Kidney (tissue), 14 donors: ENCODE data around the gene CEP104. TPM values are rescaled to one million over a fixed set of nuclear protein-coding genes. Genes with fewer than 3 reads are reported as not detected.
A peak's percentile ranks its signal among the peaks of the same experiment; 100 is the strongest.

Source experiments
- DNase-seq, 5 donors: peaks; one replicate each; pipeline ENCODE4 v3.0.0-alpha.2; 2013 to 2020
- FAIRE-seq: peaks from 2 replicates; lab custom pipeline; 2012; peaks lifted over from hg19 to GRCh38; lab: Jason Lieb, UNC
- H3K27ac ChIP-seq, 2 donors: one replicate each; pipeline ENCODE4 v1.7.0; 2013; ENCODE audit warnings: low read depth in 2 of 2, low read length in 2 of 2, inconsistent platforms in 1 of 2
- H3K27me3 ChIP-seq: one replicate; pipeline ENCODE4 v1.7.1; 2013; ENCODE audit warnings: low read length, inconsistent platforms; ENCODE audit not compliant: control insufficient read depth, insufficient read depth
- H3K36me3 ChIP-seq, 3 donors: one replicate each; pipeline versions ENCODE4 v1.7.0 to v1.7.1; 2013; ENCODE audit warnings: low read length in 3 of 3, control low read depth in 1 of 3, inconsistent platforms in 1 of 3; ENCODE audit not compliant: insufficient read depth in 3 of 3, control insufficient read depth in 2 of 3
- H3K4me1 ChIP-seq, 3 donors: one replicate each; pipeline versions ENCODE4 v1.7.0 to v1.7.1; 2013; ENCODE audit warnings: low read length in 3 of 3, inconsistent platforms in 1 of 3, low read depth in 1 of 3; ENCODE audit not compliant: control insufficient read depth in 2 of 3, insufficient read depth in 2 of 3
- H3K4me3 ChIP-seq, 3 donors: one replicate each; pipeline versions ENCODE4 v1.7.0 to v1.8.1; 2013; ENCODE audit warnings: low read length in 3 of 3, control low read depth in 1 of 3, inconsistent platforms in 1 of 3
- H3K9ac ChIP-seq, 3 donors: one replicate each; pipeline versions ENCODE4 v1.7.0 to v1.7.1; 2013; ENCODE audit warnings: low read length in 3 of 3, control low read depth in 1 of 3, inconsistent platforms in 1 of 3
- H3K9me3 ChIP-seq, 3 donors: one replicate each; pipeline versions ENCODE4 v1.7.0 to v1.7.1; 2013; ENCODE audit warnings: low read length in 3 of 3, control low read depth in 1 of 3, inconsistent platforms in 1 of 3; ENCODE audit not compliant: control insufficient read depth in 2 of 3, insufficient read depth in 1 of 3
- intact Hi-C: fragments of 100-400 bp; cut with DNase I; formaldehyde crosslinking; loops from one replicate; pipeline ENCODE4 v1.11.1; 2022
- polyA plus RNA-seq: library from polyadenylated mRNA; stranded (reverse); fragments of 350-450 nt; fragmentation: Illumina TruSeq; extraction: RNeasy Lipid Tissue Mini Kit (QIAGEN cat#74804); gene quantifications from one replicate; pipeline ENCODE4 v1.2.3, GENCODE V29; 2014; ENCODE audit warnings: low read depth, low replicate concordance; ENCODE audit not compliant: insufficient read depth
- total RNA-seq: library from RNA; stranded (reverse); fragmentation: NEBNext Ultra II Directional; extraction: Animal tissue kit (Norgen Biotek cat#: 25700); gene quantifications from one replicate; pipeline ENCODE4 v1.2.1, GENCODE V29; 2021
- TF ChIP-seq, protein P1 (sequence below): IDR thresholded peaks from 3 replicates; pipeline ENCODE4 v1.5.1; 2012; ENCODE audit warnings: mild to moderate bottlenecking, moderate library complexity, borderline replicate concordance; ENCODE audit not compliant: insufficient read depth; ENCODE audit errors: extremely low read depth
- donor health status: control.
- donor health status: control.
- donor health status: control.
- donor health status: control.
- donor health status: control.
- donor health status: DM: yes; HTN: yes; CAD: no.
- donor health status: Normal renal cell carcinoma (clear cell type).

The CEP104 gene
- total and polyA plus RNA-seq, 2 donors from 2014 or later: 11.1 to 51.2 TPM

DNA sequence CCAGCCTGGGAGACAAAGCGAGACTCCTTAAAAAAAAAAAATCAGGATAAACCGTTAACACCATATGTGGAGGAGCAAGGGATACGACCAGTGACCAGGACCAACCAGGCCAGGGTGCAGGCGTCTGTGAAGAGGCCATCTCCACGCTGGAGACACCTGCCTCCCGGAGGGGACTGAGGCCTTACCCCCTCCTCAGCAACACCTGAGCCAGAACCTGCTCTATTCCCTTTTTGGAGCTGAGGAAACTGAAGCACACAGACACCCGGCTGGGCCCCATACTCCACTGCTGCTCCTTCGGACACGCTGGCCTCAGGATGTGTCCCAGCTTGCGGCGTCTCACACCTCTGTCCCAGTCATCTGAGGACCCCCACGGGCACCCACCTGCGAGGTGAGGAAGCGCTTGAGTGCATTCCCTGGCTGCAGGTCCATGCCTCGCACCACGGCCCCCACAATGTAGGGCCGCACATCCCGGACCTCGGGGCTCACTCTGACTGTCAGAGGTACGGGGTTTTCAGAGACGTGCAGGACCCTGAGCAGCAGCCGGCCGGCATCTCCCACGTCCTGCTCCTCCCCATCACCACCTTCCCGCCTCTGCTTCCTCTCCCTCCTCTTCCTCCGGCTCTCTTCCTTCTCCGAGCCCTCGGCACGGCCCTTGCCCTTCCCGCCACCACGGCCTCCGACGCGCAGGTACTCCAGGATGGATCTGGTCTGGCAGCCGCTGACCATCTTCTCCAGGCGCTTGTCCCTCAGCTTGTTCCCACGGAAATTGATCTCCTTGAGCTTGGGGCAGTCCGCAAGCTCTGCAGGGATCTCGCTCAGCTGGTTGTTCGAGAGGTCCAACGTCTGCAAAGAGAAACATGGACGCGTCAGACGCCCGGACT is 70.3 kb downstream of the CEP104 start:
- FAIRE-seq: no peak

DNA sequence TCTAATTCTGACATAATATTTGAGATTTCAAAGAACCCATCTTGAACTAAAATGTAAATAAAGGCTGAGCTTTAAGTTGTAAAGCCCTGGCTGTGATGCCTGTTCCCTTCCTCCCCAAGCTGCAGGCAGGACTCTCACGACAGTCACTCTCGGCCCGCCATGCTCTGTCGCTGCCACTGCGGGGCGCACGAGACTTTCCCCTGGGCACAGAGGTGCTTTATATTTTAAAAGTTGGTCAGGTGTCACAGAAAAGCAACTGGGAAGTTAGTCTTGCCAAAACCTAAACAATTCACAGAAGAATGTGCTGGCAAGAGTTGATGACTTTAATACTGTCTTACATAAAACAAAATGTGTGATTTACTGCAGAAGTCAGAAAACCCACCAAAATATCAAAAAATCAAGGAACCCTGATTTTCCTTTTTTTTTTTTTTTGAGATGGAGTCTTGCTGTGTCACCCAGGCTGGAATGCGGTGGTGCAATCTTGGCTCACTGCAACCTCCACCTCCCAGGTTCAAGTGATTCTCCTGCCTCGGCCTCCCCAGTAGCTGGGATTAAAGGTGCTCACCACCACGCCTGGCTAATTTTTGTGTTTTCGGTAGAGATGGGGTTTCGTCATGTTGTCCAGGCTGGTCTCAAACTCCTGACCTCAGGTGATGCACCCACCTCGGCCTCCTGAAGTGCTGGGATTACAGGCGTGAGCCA is 71.4 kb downstream of the CEP104 start:
- no peaks in the 10 kb centered on the region for H3K9me3 ChIP-seq
- FAIRE-seq (no peak), DNase-seq (no peak)
- no peaks in the 10 kb centered on the region for H3K27me3 ChIP-seq
- intact Hi-C loops: no loop called here
- TF ChIP-seq, protein P1, sequence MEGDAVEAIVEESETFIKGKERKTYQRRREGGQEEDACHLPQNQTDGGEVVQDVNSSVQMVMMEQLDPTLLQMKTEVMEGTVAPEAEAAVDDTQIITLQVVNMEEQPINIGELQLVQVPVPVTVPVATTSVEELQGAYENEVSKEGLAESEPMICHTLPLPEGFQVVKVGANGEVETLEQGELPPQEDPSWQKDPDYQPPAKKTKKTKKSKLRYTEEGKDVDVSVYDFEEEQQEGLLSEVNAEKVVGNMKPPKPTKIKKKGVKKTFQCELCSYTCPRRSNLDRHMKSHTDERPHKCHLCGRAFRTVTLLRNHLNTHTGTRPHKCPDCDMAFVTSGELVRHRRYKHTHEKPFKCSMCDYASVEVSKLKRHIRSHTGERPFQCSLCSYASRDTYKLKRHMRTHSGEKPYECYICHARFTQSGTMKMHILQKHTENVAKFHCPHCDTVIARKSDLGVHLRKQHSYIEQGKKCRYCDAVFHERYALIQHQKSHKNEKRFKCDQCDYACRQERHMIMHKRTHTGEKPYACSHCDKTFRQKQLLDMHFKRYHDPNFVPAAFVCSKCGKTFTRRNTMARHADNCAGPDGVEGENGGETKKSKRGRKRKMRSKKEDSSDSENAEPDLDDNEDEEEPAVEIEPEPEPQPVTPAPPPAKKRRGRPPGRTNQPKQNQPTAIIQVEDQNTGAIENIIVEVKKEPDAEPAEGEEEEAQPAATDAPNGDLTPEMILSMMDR: peak; percentile 18
- peaks cover 2 to 32% (median 22%) of the 10 kb centered on the region in 3 donors for H3K36me3 ChIP-seq
- H3K4me1 ChIP-seq: peaks cover 0 to 2% (median 0%) of the 10 kb centered on the region in 3 donors
- H3K4me3 ChIP-seq: no peak overlapping the region
- no peak overlapping the region for H3K9ac ChIP-seq
- no peak overlapping the region for H3K27ac ChIP-seq

More for the DNA sequence above, 70.3 kb downstream of the CEP104 start:
- DNase-seq: no peak
- peaks cover 2 to 23% (median 16%) of the 10 kb centered on the region in 3 donors for H3K36me3 ChIP-seq
- no peak overlapping the region for H3K9ac ChIP-seq
- H3K9me3 ChIP-seq: no peaks in the 10 kb centered on the region
- intact Hi-C loops: no loop called here
- H3K27me3 ChIP-seq: no peaks in the 10 kb centered on the region
- TF ChIP-seq, protein P1: no peak
- peaks cover 0 to 2% (median 0%) of the 10 kb centered on the region in 3 donors for H3K4me1 ChIP-seq
- no peak overlapping the region for H3K4me3 ChIP-seq
- no peak overlapping the region for H3K27ac ChIP-seq

DNA sequence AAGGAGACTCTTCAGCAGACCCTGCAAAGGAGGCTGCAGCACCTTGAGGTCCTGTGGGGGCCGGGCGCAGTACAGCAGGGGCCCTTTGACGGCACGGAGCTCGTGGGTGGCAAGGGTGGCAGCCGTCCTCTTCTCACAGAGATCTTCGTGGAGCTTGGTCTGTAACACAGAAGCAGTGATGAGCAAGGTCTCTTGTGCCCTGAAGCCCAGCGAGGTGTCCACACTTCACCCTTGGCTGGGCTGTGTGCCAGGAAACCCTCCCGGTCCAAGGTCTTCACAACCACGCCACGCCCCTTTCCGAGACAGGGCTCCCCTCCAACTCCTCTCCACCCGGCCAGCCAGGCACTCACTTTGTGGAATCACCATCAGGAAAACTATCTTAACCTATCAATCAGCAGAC is 72.0 kb downstream of the CEP104 start:
- peaks cover 5 to 37% (median 26%) of the 10 kb centered on the region in 3 donors for H3K36me3 ChIP-seq
- no peak overlapping the region for H3K27ac ChIP-seq
- H3K9me3 ChIP-seq: no peaks in the 10 kb centered on the region
- DNase-seq (peak in 1 of 5 donors; percentile 72), FAIRE-seq (no peak)
- H3K4me3 ChIP-seq: no peak overlapping the region
- H3K9ac ChIP-seq: no peak overlapping the region
- intact Hi-C loops: no loop called here
- TF ChIP-seq, protein P1: no peak
- no peaks in the 10 kb centered on the region for H3K27me3 ChIP-seq
- no peaks in the 10 kb centered on the region for H3K4me1 ChIP-seq
